Right ventricle myocardium superior (tissue), 1 donor: Measurements from ENCODE around the gene RAB18. TPM values are rescaled to one million over a fixed set of nuclear protein-coding genes. Genes with fewer than 3 reads are reported as not detected.

Experiments used
- total RNA-seq: library from RNA; stranded (reverse); fragmentation: NEBNext Ultra II Directional; extraction: Animal tissue kit (Norgen Biotek cat#: 25700); gene quantifications from one replicate; pipeline ENCODE4 v1.2.1, GENCODE V29; 2021
- donor health status: DM: no; HTN: yes; CAD: no; lungs with severe emphysema.

Gene RAB18
- total RNA-seq, 1 donor from 2014 or later: 119 TPM

Other genes with a start within 250 kb of the RAB18 start
- not detected for gene MKX, start 241.5 kb downstream of the RAB18 start, total RNA-seq